ENCODE measurements around the gene PTPN20. TPM values are rescaled to one million over a fixed set of nuclear protein-coding genes. Genes with fewer than 3 reads are reported as not detected.

Gene PTPN20
- total and polyA plus RNA-seq, 2 of the 8 experiments (the other 6 are each of a cell fraction or from before 2014, with no cell fraction given), result not detected

GRCh38 chr10:47010036-47010435 is 98.8 kb downstream of the PTPN20 start:
- Histone ChIP-seq H3K4me1 (replicated peaks in 1 of 4; ENCODE audit: control insufficient read depth in 3 of 4, insufficient read depth in 4 of 4, low read length in 3 of 4) (no peaks in the 10 kb centered on the region), H2BK5ac (ENCODE audit: low read depth, low read length) (no peak overlapping the region), H4K8ac (ENCODE audit: extremely low read depth, insufficient read depth, low read length) (no peak overlapping the region), H2BK20ac (ENCODE audit: low read length) (no peak overlapping the region), H3K23me2 (ENCODE audit: low read depth, low read length) (no peaks in the 10 kb centered on the region), H3K18ac (ENCODE audit: extremely low read depth, low read length) (no peak overlapping the region), H3K9ac (replicated peaks in 1 of 4; ENCODE audit: extremely low read depth in 1 of 4, low read depth in 3 of 4, low read length in 3 of 4) (no peak overlapping the region), H4K5ac (ENCODE audit: insufficient read length, low read depth, low read length) (no peak overlapping the region), H3K79me2 (ENCODE audit: control insufficient read depth in 1 of 2, insufficient read depth in 2 of 2, low read length in 2 of 2) (no peaks in the 10 kb centered on the region), H3K23ac (ENCODE audit: insufficient read length) (no peak overlapping the region), H3K4me3 (ENCODE audit: extremely low read depth in 1 of 4, insufficient read depth in 2 of 4, low read depth in 3 of 4, low read length in 4 of 4) (no peak overlapping the region), H3K14ac (ENCODE audit: insufficient read length) (no peak overlapping the region), H4K91ac (replicated peaks; ENCODE audit: insufficient read length, low read length) (no peak overlapping the region), H3K4me2 (ENCODE audit: insufficient read depth in 1 of 2, low read depth in 2 of 2, low read length in 2 of 2) (no peak overlapping the region), H2BK120ac (replicated peaks; ENCODE audit: low read depth, low read length) (no peak overlapping the region), H3K56ac (replicated peaks; ENCODE audit: insufficient read length, low read depth, low read length) (no peak overlapping the region), H3K27me3 (replicated peaks in 1 of 4; ENCODE audit: control insufficient read depth in 3 of 4, extremely low read depth in 1 of 4, insufficient read depth in 3 of 4, low read length in 3 of 4) (no peaks in the 10 kb centered on the region), H2AFZ (ENCODE audit: low read length) (no peak overlapping the region), H3K27ac (ENCODE audit: low read depth, low read length) (no peak overlapping the region), H3K9me3 (ENCODE audit: insufficient read depth in 2 of 2, low read depth in 1 of 2, low read length in 1 of 2) (no peaks in the 10 kb centered on the region), H3K36me3 (ENCODE audit: control insufficient read depth in 2 of 4, insufficient read depth in 4 of 4, low read length in 3 of 4) (no peaks in the 10 kb centered on the region), H2BK12ac (ENCODE audit: low read depth, low read length) (no peak overlapping the region), H3K4ac (replicated peaks; ENCODE audit: insufficient read length, low read depth, low read length) (no peak overlapping the region), H4K20me1 (replicated peaks in 1 of 2; ENCODE audit: control insufficient read depth in 1 of 2, insufficient read depth in 2 of 2, low read length in 2 of 2) (no peaks in the 10 kb centered on the region), H2AK5ac (ENCODE audit: low read depth, low read length) (no peak overlapping the region), H2BK15ac (ENCODE audit: low read length) (no peak overlapping the region), H3K79me1 (ENCODE audit: low read depth, low read length) (no peaks in the 10 kb centered on the region)
- no peak for DNase-seq (ENCODE audit: low read depth in 1 of 2, low spot score in 2 of 2)
- WGBS, 2 experiments (ENCODE audit: extremely low coverage in 1 of 2, insufficient coverage in 1 of 2, insufficient read length in 1 of 2, insufficient replicate concordance in 2 of 2, low coverage in 1 of 2, low lambda C conversion rate in 2 of 2, missing lambda C conversion rate in 1 of 2), result 92% methylated on average over 3 of the region's 3 CpGs; no CpG with 5 or more reads in 1 of the 2 experiments
- ChIA-PET CTCF (ENCODE audit: partially characterized antibody) (interaction anchor here (0.7 to 8.4 kb wide), 2 partner anchors 15 to 16 kb away, joined by 3 to 64 read pairs; no protein-coding TSS in a partner anchor), POLR2A (ENCODE audit: partially characterized antibody) (no interaction called here)
- no peak for TF ChIP-seq SAP30 (IDR thresholded peaks at IDR 0.05; ENCODE audit: insufficient read depth, insufficient replicate concordance, low read length)
- no peak for FAIRE-seq
